ENCODE results near the gene SBSN. TPM values are rescaled to one million over a fixed set of nuclear protein-coding genes. Genes with fewer than 3 reads are reported as not detected.
"Not testable (repeated sequence)": the region's sequence is repeated elsewhere in the genome, so short reads cannot be mapped to it uniquely, and the experiment has no call there.

The SBSN gene
- total and polyA plus RNA-seq, 2 donors (not counting 1 experiment from before 2014, with no cell fraction given): not detected

DNA sequence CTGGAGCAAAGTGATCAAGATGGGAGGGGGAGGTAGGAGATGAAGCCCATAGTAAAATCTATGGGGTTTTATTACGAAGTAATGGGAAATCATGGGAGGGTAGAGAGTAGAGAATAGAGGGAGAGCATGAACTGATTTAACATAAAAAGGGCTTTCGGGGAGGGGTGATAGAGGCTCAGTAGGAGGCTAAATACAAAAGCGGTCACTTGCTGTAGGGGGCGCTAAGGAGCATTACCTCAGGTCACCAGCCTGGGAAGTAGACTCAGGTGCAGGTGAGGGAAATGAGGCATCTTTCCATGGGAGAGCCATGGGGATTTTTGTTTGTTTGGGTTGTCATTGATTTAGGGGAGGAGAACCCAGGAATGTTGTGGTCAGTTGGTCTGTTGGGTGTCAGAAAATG is 52.0 kb downstream of the SBSN start:
- ATAC-seq (ENCODE audit: low read depth) (no peak), DNase-seq (no peak)
- H3K79me2 ChIP-seq (ENCODE audit: control insufficient read depth, insufficient read depth, low read length): no peaks in the 10 kb centered on the region
- no peak overlapping the region for H3K9ac ChIP-seq (ENCODE audit: low read length)
- Mint-ChIP-seq H3K27ac (no peak overlapping the region), H3K4me1 (no peaks in the 10 kb centered on the region), H3K9me3 (ENCODE audit: insufficient read depth) (no peaks in the 10 kb centered on the region), H3K4me3 (no peak overlapping the region), H3K27me3 (no peaks in the 10 kb centered on the region)
- H3K4me3 ChIP-seq (ENCODE audit: control extremely low read depth in 1 of 5, extremely low read depth in 1 of 5, insufficient read depth in 1 of 5, low read depth in 2 of 5, low read length in 4 of 5): no peak overlapping the region
- WGBS (ENCODE audit: insufficient coverage): 74% methylated on average over 4 of the region's 4 CpGs
- ChIA-PET CTCF (interaction anchor here (1.1 kb wide), 1 partner anchor 98 kb away, joined by 3 read pairs; no protein-coding TSS in a partner anchor), POLR2A (no interaction called here)
- no peak overlapping the region for H3K27ac ChIP-seq (ENCODE audit: low read length in 2 of 2)
- H2AFZ ChIP-seq (ENCODE audit: insufficient read depth, low read depth, low read length, poor library complexity, severe bottlenecking): no peak overlapping the region
- no peaks in the 10 kb centered on the region for H3K4me1 ChIP-seq (ENCODE audit: control insufficient read depth in 2 of 2, insufficient read depth in 2 of 2, low read length in 2 of 2)
- no peaks in the 10 kb centered on the region for H3K36me3 ChIP-seq (replicated peaks in 1 of 2; ENCODE audit: control extremely low read depth in 1 of 2, control insufficient read depth in 1 of 2, extremely low read depth in 1 of 2, insufficient read depth in 2 of 2, low read length in 1 of 2)
- H4K20me1 ChIP-seq (ENCODE audit: control insufficient read depth, insufficient read depth, low read length, poor library complexity, severe bottlenecking): no peaks in the 10 kb centered on the region
- H3K27me3 ChIP-seq (replicated peaks in 1 of 4; ENCODE audit: control extremely low read depth in 1 of 4, control insufficient read depth in 3 of 4, insufficient read depth in 4 of 4, low read length in 3 of 4): no peaks in the 10 kb centered on the region
- TF ChIP-seq EZH2 (IDR thresholded peaks at IDR 0.05; ENCODE audit: borderline replicate concordance, insufficient read depth, low read depth, low read length, poor library complexity, severe bottlenecking): no peak
- TF ChIP-seq, protein P1, sequence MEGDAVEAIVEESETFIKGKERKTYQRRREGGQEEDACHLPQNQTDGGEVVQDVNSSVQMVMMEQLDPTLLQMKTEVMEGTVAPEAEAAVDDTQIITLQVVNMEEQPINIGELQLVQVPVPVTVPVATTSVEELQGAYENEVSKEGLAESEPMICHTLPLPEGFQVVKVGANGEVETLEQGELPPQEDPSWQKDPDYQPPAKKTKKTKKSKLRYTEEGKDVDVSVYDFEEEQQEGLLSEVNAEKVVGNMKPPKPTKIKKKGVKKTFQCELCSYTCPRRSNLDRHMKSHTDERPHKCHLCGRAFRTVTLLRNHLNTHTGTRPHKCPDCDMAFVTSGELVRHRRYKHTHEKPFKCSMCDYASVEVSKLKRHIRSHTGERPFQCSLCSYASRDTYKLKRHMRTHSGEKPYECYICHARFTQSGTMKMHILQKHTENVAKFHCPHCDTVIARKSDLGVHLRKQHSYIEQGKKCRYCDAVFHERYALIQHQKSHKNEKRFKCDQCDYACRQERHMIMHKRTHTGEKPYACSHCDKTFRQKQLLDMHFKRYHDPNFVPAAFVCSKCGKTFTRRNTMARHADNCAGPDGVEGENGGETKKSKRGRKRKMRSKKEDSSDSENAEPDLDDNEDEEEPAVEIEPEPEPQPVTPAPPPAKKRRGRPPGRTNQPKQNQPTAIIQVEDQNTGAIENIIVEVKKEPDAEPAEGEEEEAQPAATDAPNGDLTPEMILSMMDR (IDR thresholded peaks at IDR 0.05): no peak
- intact Hi-C loops (cut with micrococcal nuclease): no loop called here
- no peaks in the 10 kb centered on the region for H3K9me3 ChIP-seq (ENCODE audit: control extremely low read depth in 1 of 3, control insufficient read depth in 2 of 3, insufficient read depth in 1 of 3, low read length in 2 of 3)
- no peak overlapping the region for H3K4me2 ChIP-seq (replicated peaks; ENCODE audit: low read depth, low read length, poor library complexity, severe bottlenecking)

DNA sequence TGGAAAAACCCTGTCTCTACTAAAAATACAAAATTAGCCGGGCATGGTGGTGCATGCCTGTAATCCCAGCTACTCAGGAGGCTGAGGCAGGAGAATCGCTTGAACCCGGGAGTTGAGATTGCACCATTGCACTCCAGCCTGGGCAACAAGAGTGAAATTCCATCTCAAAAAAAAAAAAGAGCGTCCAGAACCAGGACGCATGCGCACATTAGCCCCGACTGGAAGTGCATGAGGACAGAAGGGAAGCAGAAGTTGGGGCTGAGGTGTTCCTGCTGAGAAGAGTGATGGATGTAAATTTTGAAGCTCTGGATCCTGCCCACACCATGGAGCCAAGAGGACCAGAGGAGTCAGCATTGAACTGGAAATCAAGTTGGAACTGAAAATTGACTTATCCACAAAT is 53.5 kb downstream of the SBSN start:
- H3K4me1 ChIP-seq (ENCODE audit: control insufficient read depth in 2 of 2, insufficient read depth in 2 of 2, low read length in 2 of 2); ATAC-seq (ENCODE audit: low read depth); H3K9me3 Mint-ChIP-seq (ENCODE audit: insufficient read depth); H3K9ac ChIP-seq (ENCODE audit: low read length); H3K9me3 ChIP-seq (ENCODE audit: control extremely low read depth in 1 of 3, control insufficient read depth in 2 of 3, insufficient read depth in 1 of 3, low read length in 2 of 3); H3K36me3 ChIP-seq (replicated peaks in 1 of 2; ENCODE audit: control extremely low read depth in 1 of 2, control insufficient read depth in 1 of 2, extremely low read depth in 1 of 2, insufficient read depth in 2 of 2, low read length in 1 of 2); H4K20me1 ChIP-seq (ENCODE audit: control insufficient read depth, insufficient read depth, low read length, poor library complexity, severe bottlenecking); H3K4me2 ChIP-seq (replicated peaks; ENCODE audit: low read depth, low read length, poor library complexity, severe bottlenecking); H3K27ac ChIP-seq (ENCODE audit: low read length in 2 of 2); H3K27me3 Mint-ChIP-seq; POLR2A ChIA-PET; DNase-seq; H3K4me1 Mint-ChIP-seq; H3K4me3 Mint-ChIP-seq; H3K27ac Mint-ChIP-seq; CTCF ChIA-PET; H3K79me2 ChIP-seq (ENCODE audit: control insufficient read depth, insufficient read depth, low read length); H2AFZ ChIP-seq (ENCODE audit: insufficient read depth, low read depth, low read length, poor library complexity, severe bottlenecking); H3K27me3 ChIP-seq (replicated peaks in 1 of 4; ENCODE audit: control extremely low read depth in 1 of 4, control insufficient read depth in 3 of 4, insufficient read depth in 4 of 4, low read length in 3 of 4); intact Hi-C loops (cut with micrococcal nuclease); H3K4me3 ChIP-seq (ENCODE audit: control extremely low read depth in 1 of 5, extremely low read depth in 1 of 5, insufficient read depth in 1 of 5, low read depth in 2 of 5, low read length in 4 of 5): not testable (repeated sequence)
- 93% methylated on average over 6 of the region's 7 CpGs for WGBS (ENCODE audit: insufficient coverage)

Measured in B cell (primary cell).